Liver (tissue), 9 donors: ENCODE data around the gene NRIP2. TPM values are rescaled to one million over a fixed set of nuclear protein-coding genes. Genes with fewer than 3 reads are reported as not detected.

ENCODE experiments used
- DNase-seq: peaks from one replicate; pipeline ENCODE4 v3.0.0-alpha.2; 2017; ENCODE audit warnings: low spot score
- H3K27ac ChIP-seq, 2 donors: one replicate each; pipeline ENCODE4 v1.7.0; 2013; ENCODE audit warnings: inconsistent platforms in 2 of 2, low read length in 2 of 2, control low read depth in 1 of 2, low read depth in 1 of 2, mild to moderate bottlenecking in 1 of 2
- H3K27me3 ChIP-seq, 4 donors: one replicate each; pipeline versions ENCODE4 v1.6.1 to v1.7.0; 2013; ENCODE audit warnings: low read length in 3 of 4, inconsistent platforms in 1 of 4, mild to moderate bottlenecking in 1 of 4, moderate library complexity in 1 of 4; ENCODE audit not compliant: control insufficient read depth in 4 of 4, insufficient read depth in 4 of 4
- H3K36me3 ChIP-seq, 4 donors: one replicate each; pipeline versions ENCODE4 v1.6.1 to v1.7.0; 2013; ENCODE audit warnings: low read length in 3 of 4, mild to moderate bottlenecking in 3 of 4, low read depth in 1 of 4, moderate library complexity in 1 of 4; ENCODE audit not compliant: control insufficient read depth in 4 of 4, insufficient read depth in 3 of 4
- H3K4me1 ChIP-seq, 4 donors: one replicate each; pipeline versions ENCODE4 v1.6.1 to v1.7.0; 2013; ENCODE audit warnings: low read length in 3 of 4, mild to moderate bottlenecking in 3 of 4, moderate library complexity in 1 of 4; ENCODE audit not compliant: control insufficient read depth in 4 of 4, insufficient read depth in 4 of 4
- H3K4me3 ChIP-seq, 3 donors: one replicate each; pipeline versions ENCODE4 v1.6.1 to v1.7.0; 2013; ENCODE audit warnings: low read length in 3 of 3, control low read depth in 1 of 3, low read depth in 1 of 3, mild to moderate bottlenecking in 1 of 3
- H3K9ac ChIP-seq, 2 donors: one replicate each; pipeline ENCODE4 v1.7.0; 2013; ENCODE audit warnings: low read length in 2 of 2, mild to moderate bottlenecking in 2 of 2, moderate library complexity in 2 of 2, control low read depth in 1 of 2, low read depth in 1 of 2
- H3K9me3 ChIP-seq, 4 donors: one replicate each; pipeline versions ENCODE4 v1.6.1 to v1.7.0; 2013; ENCODE audit warnings: low read length in 3 of 4; ENCODE audit not compliant: control insufficient read depth in 4 of 4
- EGR1 ChIP-seq, 2 donors: IDR thresholded peaks; 2 replicates each; pipeline ENCODE4 v1.6.1; 2016 to 2018; ENCODE audit warnings: antibody characterized with exemption in 2 of 2, low read depth in 2 of 2
- FOXA1 ChIP-seq: IDR thresholded peaks from 2 replicates; pipeline ENCODE4 v1.6.1; 2016; ENCODE audit warnings: antibody characterized with exemption
- FOXA2 ChIP-seq: IDR thresholded peaks from 2 replicates; pipeline ENCODE4 v1.6.1; 2016; ENCODE audit warnings: antibody characterized with exemption
- GABPA ChIP-seq, 2 donors: IDR thresholded peaks in 1 of 2; conservative IDR thresholded peaks in 1 of 2; 2 replicates each; pipeline ENCODE4 v1.6.1; 2016; ENCODE audit warnings: antibody characterized with exemption in 2 of 2, mild to moderate bottlenecking in 1 of 2, moderate library complexity in 1 of 2
- HNF4A ChIP-seq, 2 donors: conservative IDR thresholded peaks; 2 replicates each; pipeline ENCODE4 v1.6.1; 2016; ENCODE audit warnings: antibody characterized with exemption in 2 of 2, mild to moderate bottlenecking in 2 of 2
- HNF4G ChIP-seq: IDR thresholded peaks from 2 replicates; pipeline ENCODE4 v1.6.1; 2016; ENCODE audit warnings: antibody characterized with exemption
- JUND ChIP-seq, 2 donors: IDR thresholded peaks; 2 replicates each; pipeline ENCODE4 v1.6.1; 2016; ENCODE audit warnings: antibody characterized with exemption in 2 of 2
- NR2F2 ChIP-seq: IDR thresholded peaks from 2 replicates; pipeline ENCODE4 v1.6.1; 2016; ENCODE audit warnings: antibody characterized with exemption
- RAD21 ChIP-seq, 2 donors: IDR thresholded peaks; 2 replicates each; pipeline ENCODE4 v1.6.1; 2016; ENCODE audit warnings: antibody characterized with exemption in 2 of 2, mild to moderate bottlenecking in 2 of 2
- RXRA ChIP-seq, 2 donors: IDR thresholded peaks; 2 replicates each; pipeline ENCODE4 v1.6.1; 2017 to 2018; ENCODE audit warnings: antibody characterized with exemption in 2 of 2, mild to moderate bottlenecking in 1 of 2
- SP1 ChIP-seq: IDR thresholded peaks from 2 replicates; pipeline ENCODE4 v1.6.1; 2018; ENCODE audit warnings: antibody characterized with exemption, mild to moderate bottlenecking
- TAF1 ChIP-seq: conservative IDR thresholded peaks from 2 replicates; pipeline ENCODE4 v1.6.1; 2016; ENCODE audit warnings: antibody characterized with exemption, mild to moderate bottlenecking
- YY1 ChIP-seq: IDR thresholded peaks from 2 replicates; pipeline ENCODE4 v1.6.1; 2016; ENCODE audit warnings: antibody characterized with exemption, mild to moderate bottlenecking
- WGBS: extraction: QIAGEN DNeasy Blood & Tissue Kit; methylation state at CpG from one replicate; pipeline ENCODE4 v1.1.7; 2013; 5-methylcytosine and 5-hydroxymethylcytosine counted together
- polyA plus RNA-seq, 2 donors: library from polyadenylated mRNA; stranded (reverse) in 1 of 2; unstranded in 1 of 2; fragments of 200-250 nt in 1 of 2; fragments of >200 nt in 1 of 2; fragmentation: Nextera tagmentation in 1 of 2; extraction: Ambion mirVana in 1 of 2; gene quantifications; one replicate each; pipeline versions ENCODE4 v1.2.1 to v1.2.3, GENCODE V29; 2013 to 2015
- total RNA-seq, 2 donors: library from RNA; depleted of rRNA; stranded (reverse); fragments of >200 nt; gene quantifications; one replicate each; pipeline ENCODE4 v1.2.3, GENCODE V29; 2014
- TF ChIP-seq, protein P1 (sequence below): IDR thresholded peaks from 2 replicates; pipeline ENCODE4 v1.6.1; 2016; ENCODE audit warnings: antibody characterized with exemption
- TF ChIP-seq, protein P2 (sequence below): IDR thresholded peaks from 2 replicates; pipeline ENCODE4 v1.6.1; 2016; ENCODE audit warnings: antibody characterized with exemption, mild to moderate bottlenecking
- TF ChIP-seq, protein P3 (sequence below): IDR thresholded peaks from 2 replicates; pipeline ENCODE4 v1.6.1; 2016; ENCODE audit warnings: antibody characterized with exemption
- TF ChIP-seq, protein P4 (sequence below): IDR thresholded peaks from 2 replicates; pipeline ENCODE4 v1.6.1; 2016; ENCODE audit warnings: antibody characterized with exemption
- donor health status: healthy.
- donor health status: healthy.
- donor health status: healthy.
- donor health status: healthy.
- donor health status: healthy.

NRIP2 gene
- total and polyA plus RNA-seq, 4 donors, result 0.19 to 0.46 (median 0.23) TPM

DNA sequence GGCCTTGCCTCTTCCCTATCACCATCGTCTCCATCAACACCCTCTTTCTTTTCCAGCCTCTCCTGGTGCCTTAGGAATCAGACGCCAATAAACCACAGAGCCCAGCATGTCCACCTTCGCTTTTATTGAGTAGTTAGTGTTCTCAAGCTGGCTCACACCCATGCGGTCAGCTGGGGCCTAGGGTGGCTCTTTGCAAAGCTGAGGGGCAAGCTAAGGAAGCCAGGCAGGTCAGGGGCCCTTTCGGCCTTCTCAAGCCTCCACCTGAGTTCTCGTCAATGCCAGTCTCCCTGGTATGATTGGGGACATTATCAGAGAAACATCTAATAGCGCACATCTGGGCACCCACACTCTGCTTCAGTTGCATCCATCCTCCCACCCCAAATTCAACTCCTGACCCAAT is 22.7 kb upstream of the NRIP2 start:
- Histone ChIP-seq H3K27me3 (no peaks in the 10 kb centered on the region), H3K4me1 (no peaks in the 10 kb centered on the region), H3K4me3 (no peak overlapping the region), H3K27ac (no peak overlapping the region), H3K9me3 (no peaks in the 10 kb centered on the region), H3K9ac (no peak overlapping the region), H3K36me3 (peaks cover 0 to 4% (median 2%) of the 10 kb centered on the region in 4 donors)
- DNase-seq, result no peak
- 96% methylated on average over 7 of the region's 7 CpGs for WGBS
- TF ChIP-seq JUND (IDR thresholded peaks at IDR 0.05) (no peak), HNF4G (no peak), EGR1 (IDR thresholded peaks at IDR 0.05; ENCODE audit: low read depth in 2 of 2) (no peak), TAF1 (no peak), RAD21 (IDR thresholded peaks at IDR 0.05) (no peak), YY1 (no peak), FOXA2 (no peak), GABPA (IDR thresholded peaks at IDR 0.05 in 1 of 2, conservative IDR thresholded peaks at IDR 0.05 in 1 of 2) (no peak), NR2F2 (no peak), SP1 (no peak), FOXA1 (no peak), HNF4A (conservative IDR thresholded peaks at IDR 0.05) (no peak), RXRA (IDR thresholded peaks at IDR 0.05) (no peak)
- TF ChIP-seq, protein P1, sequence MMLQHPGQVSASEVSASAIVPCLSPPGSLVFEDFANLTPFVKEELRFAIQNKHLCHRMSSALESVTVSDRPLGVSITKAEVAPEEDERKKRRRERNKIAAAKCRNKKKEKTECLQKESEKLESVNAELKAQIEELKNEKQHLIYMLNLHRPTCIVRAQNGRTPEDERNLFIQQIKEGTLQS, result no peak
- TF ChIP-seq, protein P2, sequence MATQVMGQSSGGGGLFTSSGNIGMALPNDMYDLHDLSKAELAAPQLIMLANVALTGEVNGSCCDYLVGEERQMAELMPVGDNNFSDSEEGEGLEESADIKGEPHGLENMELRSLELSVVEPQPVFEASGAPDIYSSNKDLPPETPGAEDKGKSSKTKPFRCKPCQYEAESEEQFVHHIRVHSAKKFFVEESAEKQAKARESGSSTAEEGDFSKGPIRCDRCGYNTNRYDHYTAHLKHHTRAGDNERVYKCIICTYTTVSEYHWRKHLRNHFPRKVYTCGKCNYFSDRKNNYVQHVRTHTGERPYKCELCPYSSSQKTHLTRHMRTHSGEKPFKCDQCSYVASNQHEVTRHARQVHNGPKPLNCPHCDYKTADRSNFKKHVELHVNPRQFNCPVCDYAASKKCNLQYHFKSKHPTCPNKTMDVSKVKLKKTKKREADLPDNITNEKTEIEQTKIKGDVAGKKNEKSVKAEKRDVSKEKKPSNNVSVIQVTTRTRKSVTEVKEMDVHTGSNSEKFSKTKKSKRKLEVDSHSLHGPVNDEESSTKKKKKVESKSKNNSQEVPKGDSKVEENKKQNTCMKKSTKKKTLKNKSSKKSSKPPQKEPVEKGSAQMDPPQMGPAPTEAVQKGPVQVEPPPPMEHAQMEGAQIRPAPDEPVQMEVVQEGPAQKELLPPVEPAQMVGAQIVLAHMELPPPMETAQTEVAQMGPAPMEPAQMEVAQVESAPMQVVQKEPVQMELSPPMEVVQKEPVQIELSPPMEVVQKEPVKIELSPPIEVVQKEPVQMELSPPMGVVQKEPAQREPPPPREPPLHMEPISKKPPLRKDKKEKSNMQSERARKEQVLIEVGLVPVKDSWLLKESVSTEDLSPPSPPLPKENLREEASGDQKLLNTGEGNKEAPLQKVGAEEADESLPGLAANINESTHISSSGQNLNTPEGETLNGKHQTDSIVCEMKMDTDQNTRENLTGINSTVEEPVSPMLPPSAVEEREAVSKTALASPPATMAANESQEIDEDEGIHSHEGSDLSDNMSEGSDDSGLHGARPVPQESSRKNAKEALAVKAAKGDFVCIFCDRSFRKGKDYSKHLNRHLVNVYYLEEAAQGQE, result no peak
- TF ChIP-seq, protein P3, sequence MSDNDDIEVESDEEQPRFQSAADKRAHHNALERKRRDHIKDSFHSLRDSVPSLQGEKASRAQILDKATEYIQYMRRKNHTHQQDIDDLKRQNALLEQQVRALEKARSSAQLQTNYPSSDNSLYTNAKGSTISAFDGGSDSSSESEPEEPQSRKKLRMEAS, result no peak
- TF ChIP-seq, protein P4, sequence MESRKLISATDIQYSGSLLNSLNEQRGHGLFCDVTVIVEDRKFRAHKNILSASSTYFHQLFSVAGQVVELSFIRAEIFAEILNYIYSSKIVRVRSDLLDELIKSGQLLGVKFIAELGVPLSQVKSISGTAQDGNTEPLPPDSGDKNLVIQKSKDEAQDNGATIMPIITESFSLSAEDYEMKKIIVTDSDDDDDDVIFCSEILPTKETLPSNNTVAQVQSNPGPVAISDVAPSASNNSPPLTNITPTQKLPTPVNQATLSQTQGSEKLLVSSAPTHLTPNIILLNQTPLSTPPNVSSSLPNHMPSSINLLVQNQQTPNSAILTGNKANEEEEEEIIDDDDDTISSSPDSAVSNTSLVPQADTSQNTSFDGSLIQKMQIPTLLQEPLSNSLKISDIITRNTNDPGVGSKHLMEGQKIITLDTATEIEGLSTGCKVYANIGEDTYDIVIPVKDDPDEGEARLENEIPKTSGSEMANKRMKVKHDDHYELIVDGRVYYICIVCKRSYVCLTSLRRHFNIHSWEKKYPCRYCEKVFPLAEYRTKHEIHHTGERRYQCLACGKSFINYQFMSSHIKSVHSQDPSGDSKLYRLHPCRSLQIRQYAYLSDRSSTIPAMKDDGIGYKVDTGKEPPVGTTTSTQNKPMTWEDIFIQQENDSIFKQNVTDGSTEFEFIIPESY, result no peak

DNA sequence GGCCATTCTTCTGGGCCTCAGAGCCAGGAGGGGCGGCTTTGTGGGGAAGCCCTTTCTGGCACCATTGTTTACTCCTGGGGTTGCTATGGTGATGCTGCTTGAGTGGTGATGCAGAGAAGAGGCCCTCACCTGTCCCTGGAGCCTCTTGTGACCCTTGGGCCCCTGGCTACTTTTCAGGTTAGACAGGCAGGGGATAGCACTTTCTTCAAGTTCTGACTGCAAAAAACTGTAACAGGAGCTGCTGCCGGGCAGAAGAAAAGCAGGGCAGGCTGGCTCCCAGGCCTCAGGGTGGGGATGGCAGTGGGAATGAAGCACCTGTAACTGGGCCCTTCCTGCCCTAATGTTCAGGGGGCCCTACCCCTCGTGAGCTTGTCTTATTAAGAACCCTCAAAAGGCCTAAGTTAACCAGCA is 22.2 kb upstream of the NRIP2 start, which contains the start of gene TEX52:
TSS of gene TEX52 (minus strand) at position 19 of the 411 bp plus-strand sequence. CDS start at position 6, 13 bp downstream.
- TF ChIP-seq RXRA (IDR thresholded peaks at IDR 0.05) (no peak), RAD21 (IDR thresholded peaks at IDR 0.05) (no peak), HNF4A (conservative IDR thresholded peaks at IDR 0.05) (no peak), JUND (IDR thresholded peaks at IDR 0.05) (no peak), HNF4G (no peak), EGR1 (IDR thresholded peaks at IDR 0.05; ENCODE audit: low read depth in 2 of 2) (no peak), NR2F2 (no peak), YY1 (no peak), SP1 (no peak), TAF1 (no peak), FOXA2 (no peak), FOXA1 (no peak)
- TF ChIP-seq, protein P2, result no peak
- TF ChIP-seq, protein P1, result no peak
- H3K4me3 ChIP-seq, result no peak within 1 kb of the TSS
- no peaks in the 10 kb centered on the region for H3K4me1 ChIP-seq
- no peaks in the 10 kb centered on the region for H3K27me3 ChIP-seq
- DNase-seq, result no peak
- no peak within 1 kb of the TSS for H3K9ac ChIP-seq
- H3K36me3 ChIP-seq, result peaks cover 0 to 4% (median 2%) of the 10 kb centered on the region in 4 donors
- no peak within 1 kb of the TSS for H3K27ac ChIP-seq
- H3K9me3 ChIP-seq, result no peaks in the 10 kb centered on the region
- WGBS, result 95% methylated on average over 3 of the region's 3 CpGs
